Measurements from ENCODE around the gene PDE12.

GRCh38 chr3:57583544-57583943 is 27.5 kb downstream of the PDE12 start:
- no peak for TF ChIP-seq CTCF (IDR thresholded peaks at IDR 0.05; ENCODE audit: low read depth, low read length, poor library complexity, severe bottlenecking)
- no peak for TF ChIP-seq EZH2phosphoT487 (IDR thresholded peaks at IDR 0.05; ENCODE audit: borderline replicate concordance, low read length)

Measured in DOHH2 (cell line).